ENCODE data around the gene CRADD.

The CRADD gene

GRCh38 chr12:93938931-93939330 lies 261.8 kb downstream of the CRADD start:
- DNase-seq (ENCODE audit: low read depth in 2 of 2) = no peak

GRCh38 chr12:93939641-93940325 lies 262.6 kb downstream of the CRADD start:
- no peak for DNase-seq (ENCODE audit: low read depth in 2 of 2)

- DNase-seq (ENCODE audit: low read depth in 2 of 2) = no peak
These were observed 266.6 kb downstream of the CRADD start for GRCh38 chr12:93943780-93944179.

GRCh38 chr12:93944201-93944600 lies 267.0 kb downstream of the CRADD start:
- no peak for DNase-seq (ENCODE audit: low read depth in 2 of 2)

Data from stimulated activated CD8-positive, alpha-beta memory T cell treated with anti-CD3 and anti-CD28 coated beads, Interleukin-7, amount 100 ng/mL, for 1 hour (primary cell).